GM10266 (cell line): ENCODE results near the gene KRTAP10-7.
"Not testable (repeated sequence)": the region's sequence is repeated elsewhere in the genome, so short reads cannot be mapped to it uniquely, and the experiment has no call there.

Source experiments
- DNase-seq: peaks from one replicate; pipeline ENCODE4 v3.0.0; 2012; ENCODE audit errors: extremely low spot score
- TF ChIP-seq, protein P1 (sequence below): IDR thresholded peaks from 2 replicates; pipeline ENCODE4 v1.5.1; 2012; ENCODE audit warnings: mild to moderate bottlenecking, low read depth; ENCODE audit not compliant: control insufficient read depth, insufficient read depth; ENCODE audit errors: missing control alignments

The KRTAP10-7 gene

DNA sequence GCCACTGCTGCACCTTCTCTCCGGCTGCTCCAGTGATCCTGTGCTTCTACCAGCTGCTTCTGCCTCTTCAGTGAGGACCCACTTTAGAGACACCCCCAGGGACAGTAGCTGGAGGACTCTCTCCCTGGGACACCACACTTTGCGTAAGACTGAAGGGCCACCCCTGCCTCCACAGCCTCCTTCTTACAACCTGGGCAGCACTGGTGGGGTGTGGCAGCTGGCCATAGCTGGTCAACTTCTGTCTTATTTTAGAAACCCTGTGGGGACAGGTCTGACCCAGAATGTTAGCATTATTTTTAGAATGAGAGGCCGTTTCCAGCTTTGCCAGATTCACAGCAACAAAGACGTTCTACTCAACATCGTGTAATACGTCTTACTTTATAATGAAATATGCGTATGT, 25.4 kb downstream of the KRTAP10-7 start:
- no peak for DNase-seq

DNA sequence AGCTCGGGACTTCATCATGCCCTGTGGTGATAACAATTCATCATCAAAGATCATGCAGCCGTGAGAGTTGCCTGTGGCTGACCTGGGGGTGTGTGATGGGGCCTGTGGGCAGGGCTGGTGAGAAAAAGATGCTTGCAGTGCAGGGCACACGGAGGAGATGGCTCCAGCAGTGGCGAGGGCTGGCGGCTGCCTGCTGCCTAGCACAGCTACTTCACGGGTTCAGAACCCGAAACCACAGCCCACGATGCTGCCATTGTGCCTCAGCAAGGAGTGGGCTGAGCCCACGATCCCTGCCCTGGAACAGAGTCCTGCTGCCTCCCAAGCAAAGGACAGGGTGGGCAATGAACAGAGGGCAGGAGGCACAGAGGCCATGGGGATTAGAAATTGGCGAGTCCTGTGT, 25.9 kb downstream of the KRTAP10-7 start:
- TF ChIP-seq, protein P1, sequence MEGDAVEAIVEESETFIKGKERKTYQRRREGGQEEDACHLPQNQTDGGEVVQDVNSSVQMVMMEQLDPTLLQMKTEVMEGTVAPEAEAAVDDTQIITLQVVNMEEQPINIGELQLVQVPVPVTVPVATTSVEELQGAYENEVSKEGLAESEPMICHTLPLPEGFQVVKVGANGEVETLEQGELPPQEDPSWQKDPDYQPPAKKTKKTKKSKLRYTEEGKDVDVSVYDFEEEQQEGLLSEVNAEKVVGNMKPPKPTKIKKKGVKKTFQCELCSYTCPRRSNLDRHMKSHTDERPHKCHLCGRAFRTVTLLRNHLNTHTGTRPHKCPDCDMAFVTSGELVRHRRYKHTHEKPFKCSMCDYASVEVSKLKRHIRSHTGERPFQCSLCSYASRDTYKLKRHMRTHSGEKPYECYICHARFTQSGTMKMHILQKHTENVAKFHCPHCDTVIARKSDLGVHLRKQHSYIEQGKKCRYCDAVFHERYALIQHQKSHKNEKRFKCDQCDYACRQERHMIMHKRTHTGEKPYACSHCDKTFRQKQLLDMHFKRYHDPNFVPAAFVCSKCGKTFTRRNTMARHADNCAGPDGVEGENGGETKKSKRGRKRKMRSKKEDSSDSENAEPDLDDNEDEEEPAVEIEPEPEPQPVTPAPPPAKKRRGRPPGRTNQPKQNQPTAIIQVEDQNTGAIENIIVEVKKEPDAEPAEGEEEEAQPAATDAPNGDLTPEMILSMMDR: no peak
- DNase-seq: no peak

More for the DNA sequence above, 25.4 kb downstream of the KRTAP10-7 start:
- TF ChIP-seq, protein P1: no peak

DNA sequence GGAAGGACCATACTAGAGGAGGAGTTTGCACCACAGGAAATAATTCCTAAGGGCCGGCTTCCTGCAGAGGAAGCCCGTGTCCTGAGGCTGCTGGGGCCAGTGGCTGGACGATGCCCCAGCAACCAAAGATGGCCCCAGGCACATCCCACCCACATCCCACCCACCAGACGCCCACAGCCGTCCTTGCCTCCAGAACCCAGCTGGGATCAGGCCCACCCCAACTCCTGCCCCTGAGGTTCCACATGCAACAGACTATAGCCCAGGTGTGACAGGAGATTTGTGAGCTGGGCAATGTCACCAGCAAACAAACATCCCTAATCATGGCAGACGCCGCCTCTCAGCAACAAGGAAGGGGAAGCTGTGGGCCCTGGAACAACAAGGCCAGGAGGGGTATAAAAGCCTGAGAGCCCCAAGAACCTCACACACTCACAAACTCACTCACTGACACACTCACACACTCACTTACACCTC, 26.3 kb downstream of the KRTAP10-7 start, which contains the start of gene KRTAP10-9:
KRTAP10-9 (plus strand) TSS at position 421 of the 471 bp plus-strand sequence. CDS start 79 bp downstream, outside the sequence.
- DNase-seq: no peak
- TF ChIP-seq, protein P1: no peak

DNA sequence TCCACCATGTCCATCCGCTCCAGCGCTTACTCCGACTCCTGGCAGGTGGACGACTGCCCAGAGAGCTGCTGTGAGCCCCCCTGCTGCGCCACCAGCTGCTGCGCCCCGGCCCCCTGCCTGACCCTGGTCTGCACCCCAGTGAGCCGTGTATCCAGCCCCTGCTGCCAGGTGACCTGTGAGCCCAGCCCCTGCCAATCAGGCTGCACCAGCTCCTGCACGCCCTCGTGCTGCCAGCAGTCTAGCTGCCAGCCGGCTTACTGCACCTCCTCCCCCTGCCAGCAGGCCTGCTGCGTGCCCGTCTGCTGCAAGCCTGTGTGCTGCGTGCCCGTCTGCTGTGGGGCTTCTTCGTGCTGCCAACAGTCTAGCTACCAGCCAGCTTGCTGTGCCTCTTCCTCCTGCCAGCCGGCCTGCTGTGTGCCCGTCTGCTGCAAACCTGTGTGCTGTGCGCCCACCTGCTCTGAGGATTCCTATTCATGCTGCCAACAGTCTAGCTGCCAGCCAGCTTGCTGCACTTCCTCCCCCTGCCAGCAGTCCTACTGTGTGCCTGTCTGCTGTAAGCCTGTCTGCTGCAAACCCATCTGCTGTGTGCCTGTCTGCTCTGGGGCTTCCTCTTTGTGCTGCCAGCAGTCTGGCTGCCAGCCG, 26.9 kb downstream of the KRTAP10-7 start:
- not testable (repeated sequence) for DNase-seq

DNA sequence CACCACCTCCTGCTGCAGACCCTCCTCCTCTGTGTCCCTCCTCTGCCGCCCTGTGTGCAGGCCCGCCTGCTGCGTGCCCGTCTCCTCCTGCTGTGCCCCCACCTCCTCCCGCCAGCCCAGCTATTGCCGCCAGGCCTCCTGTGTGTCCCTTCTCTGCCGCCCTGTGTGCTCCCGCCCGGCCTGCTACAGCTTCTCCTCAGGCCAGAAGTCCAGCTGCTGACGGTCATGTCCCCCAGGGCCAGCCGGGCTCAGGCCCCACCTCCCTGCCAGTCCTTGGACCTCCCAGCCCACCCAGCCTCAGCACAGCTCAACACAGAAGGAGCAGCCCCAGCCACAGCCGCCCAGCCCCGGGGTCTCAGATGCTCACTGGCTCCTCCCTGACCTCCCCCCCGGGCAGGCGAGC, 27.4 kb downstream of the KRTAP10-7 start:
- DNase-seq: not testable (repeated sequence)

DNA sequence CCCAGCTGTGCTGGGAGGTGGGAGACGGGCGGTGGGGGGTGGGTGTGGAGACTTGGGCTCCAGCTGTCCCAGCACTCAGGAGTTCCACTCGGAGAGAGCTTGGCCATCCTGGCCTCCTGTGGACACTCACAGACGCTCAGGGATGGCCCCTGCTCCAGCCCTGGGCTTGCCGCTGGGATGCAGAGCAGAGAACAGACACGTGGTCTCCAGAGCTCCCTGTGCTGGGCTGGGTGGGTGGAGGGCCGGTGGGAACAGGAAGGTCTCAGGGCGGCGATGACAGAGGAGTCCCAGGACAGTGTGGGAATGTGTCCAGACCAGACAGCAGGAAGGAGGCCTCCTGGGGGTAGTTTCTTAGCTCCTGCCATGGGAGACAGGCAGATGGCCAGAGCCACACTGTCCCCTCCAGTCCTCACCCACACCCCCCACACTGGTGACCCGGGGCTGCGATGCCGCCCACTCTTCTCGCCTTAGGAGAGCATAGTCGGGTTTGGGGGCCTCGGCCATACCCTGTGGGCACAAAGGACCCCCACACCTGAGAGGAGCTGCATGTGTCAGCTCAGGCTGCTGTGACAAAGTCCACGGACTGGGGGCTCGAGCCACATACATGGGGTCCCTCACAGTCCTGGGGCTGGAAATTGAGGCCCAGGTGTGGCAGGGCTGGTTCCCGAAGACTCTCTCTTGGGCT, 28.5 kb downstream of the KRTAP10-7 start:
- TF ChIP-seq, protein P1: no peak
- no peak for DNase-seq

DNA sequence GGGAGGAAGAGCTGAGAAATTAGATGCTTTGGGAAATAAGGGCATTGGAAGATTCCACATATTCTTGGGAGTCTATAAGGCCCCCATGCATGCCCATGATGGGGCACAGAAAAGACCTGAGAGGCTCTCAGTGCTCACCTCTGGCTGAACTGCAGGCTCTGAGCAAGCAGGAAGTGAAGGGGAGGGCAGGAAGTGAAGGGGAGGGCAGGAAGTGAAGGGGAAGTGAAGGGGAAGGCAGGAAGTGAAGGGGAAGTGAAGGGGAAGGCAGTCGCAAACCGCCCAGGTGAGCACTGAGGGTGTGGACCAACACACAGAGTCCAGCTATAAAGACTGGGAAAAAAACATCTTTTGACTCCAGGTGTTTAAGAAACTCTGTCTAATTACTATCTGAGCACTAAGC, 30.0 kb downstream of the KRTAP10-7 start:
- TF ChIP-seq, protein P1: no peak
- no peak for DNase-seq

DNA sequence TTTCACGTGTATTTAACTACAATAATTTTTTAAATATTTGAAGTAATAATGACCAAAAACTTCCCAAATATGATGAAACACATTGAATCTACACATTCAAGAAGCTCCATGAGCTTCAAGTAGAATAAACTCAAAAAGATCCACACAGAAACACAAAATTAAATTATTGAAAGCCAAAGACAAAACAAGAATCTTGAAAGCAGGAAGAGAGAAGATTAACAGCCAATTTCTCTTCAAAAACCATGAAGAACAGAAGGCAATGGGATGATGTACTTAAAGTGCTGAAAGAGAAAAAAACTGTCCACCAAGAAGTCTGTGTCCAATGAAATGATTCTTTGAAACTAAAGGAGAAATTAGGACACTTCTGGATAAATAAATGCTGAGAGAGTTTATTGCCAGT, 31.7 kb downstream of the KRTAP10-7 start:
- no peak for DNase-seq
- TF ChIP-seq, protein P1: no peak
